GM21447 (cell line): ENCODE measurements around the gene CGRRF1.

ENCODE experiments used
- ATAC-seq: cut with Tn5 transposase; IDR thresholded peaks from one replicate; pipeline ENCODE4 v1.9.1; 2021; ENCODE audit not compliant: unreplicated experiment

The CGRRF1 gene

GRCh38 chr14:54489318-54489683, 20.4 kb upstream of the CGRRF1 start:
- ATAC-seq, result peak; percentile 18

DNA sequence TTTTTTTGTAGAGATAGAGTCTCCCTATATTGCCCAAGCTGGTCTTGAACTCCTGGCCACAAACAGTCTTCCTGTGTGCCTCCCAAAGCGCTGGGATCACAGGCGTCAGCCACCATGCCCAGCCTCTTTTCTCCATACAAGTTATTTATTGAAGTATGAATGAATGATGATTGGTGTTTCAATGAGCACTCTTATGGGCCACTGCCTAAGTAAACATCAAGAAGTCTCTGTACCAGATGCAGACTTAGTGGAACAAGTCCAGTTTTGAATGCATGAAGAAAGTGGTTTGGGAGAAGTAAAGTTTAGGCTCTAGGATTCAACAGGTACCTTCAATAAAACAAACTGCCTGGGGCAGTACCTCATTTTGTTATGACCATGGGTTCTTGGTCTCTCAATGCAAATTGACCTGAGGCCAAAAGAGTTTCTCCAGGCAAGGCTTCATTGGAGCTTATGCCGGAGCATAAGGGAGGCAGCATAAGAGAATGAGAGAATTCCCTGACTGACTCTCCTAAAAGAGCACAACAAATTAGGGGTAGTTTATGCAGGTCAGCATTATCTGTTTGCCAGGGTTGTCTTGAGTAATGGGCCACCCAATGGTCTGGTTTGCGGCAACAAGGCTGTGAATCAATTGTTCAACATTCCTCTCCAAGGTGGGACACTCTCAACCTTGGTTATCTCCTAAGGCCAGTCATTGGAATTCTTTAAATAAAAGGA, 19.8 kb upstream of the CGRRF1 start:
- no peak for ATAC-seq

GRCh38 chr14:54490445-54491175, 19.1 kb upstream of the CGRRF1 start:
- no peak for ATAC-seq

GRCh38 chr14:54493293-54493692, 16.4 kb upstream of the CGRRF1 start:
- no peak for ATAC-seq

DNA sequence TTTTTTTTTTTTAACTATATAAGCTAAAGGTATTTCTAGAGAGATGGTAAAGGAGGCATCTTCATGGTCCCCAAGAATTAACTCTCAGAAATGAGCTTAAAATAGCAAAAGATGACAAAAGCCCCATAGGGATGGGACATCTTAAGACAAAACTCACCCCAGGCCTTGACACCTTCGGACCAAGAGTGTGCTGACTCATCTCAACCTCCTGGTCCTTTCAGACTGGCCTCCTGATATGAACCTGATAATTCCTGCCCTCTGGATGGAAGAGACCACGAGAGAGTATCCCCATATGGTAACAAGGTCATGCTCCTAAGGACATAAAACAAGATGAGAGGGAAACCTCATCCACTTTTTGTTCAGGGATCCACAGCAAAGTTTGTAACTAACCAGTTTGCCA, 12.5 kb upstream of the CGRRF1 start:
- no peak for ATAC-seq

- no peak for ATAC-seq
Observed at GRCh38 chr14:54498095-54498531, 11.6 kb upstream of the CGRRF1 start.

DNA sequence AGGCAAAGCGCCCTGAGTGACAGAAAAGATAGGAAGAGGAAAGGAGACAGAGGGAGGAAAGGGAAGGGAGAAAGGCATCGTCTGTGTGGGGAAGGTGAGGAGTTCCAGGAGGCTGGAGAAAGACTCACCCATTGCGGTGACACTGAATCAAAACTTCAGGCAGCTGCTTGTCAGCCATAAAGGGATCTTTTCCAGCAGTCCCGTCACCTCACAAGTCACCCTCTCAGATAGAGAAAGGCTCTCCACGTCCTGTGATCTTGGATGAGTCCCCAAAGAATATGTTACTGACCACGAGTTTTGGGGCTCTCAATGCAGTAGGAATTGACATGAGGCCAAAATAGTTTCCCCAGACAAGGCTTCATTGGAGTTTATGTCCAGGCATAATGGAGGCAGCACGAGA, 11.1 kb upstream of the CGRRF1 start:
- ATAC-seq, result no peak

DNA sequence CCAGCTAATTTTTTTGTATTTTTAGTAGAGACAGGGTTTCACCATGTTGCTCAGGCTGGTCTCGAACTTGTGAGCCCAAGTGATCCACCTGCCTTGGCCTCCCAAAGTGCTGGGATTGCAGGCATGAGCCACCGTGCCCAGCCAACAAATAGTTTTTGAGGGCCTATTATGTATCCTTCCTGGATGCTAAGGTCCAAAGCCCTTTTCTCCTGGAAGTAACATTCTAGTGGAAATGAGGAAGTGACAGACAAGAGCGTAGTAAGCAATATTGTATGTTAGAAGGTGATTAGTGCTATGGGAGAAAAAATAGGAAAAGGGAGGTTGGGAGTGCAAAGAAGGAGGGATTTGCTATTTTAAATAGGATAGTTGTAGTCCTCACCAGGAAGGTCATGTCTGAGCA, 9.0 kb upstream of the CGRRF1 start:
- no peak for ATAC-seq

DNA sequence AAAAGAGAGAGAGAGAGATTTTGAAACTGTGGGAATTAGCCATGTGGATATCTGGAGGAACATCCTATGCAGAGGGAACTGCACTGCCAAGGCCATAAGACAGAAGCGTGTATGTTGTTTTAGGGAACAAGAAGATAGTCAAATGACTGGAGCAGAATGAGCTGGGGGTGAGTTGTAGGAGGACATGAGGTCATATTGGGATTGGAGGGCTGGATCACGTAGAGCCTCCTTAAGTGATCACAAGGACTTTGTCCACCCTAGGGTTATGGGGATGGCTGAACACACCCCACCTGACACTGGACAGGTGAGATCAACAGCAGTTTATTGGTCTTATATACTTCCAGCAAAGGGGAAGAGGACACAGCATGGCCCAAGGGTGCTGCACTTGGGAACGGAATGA, 8.2 kb upstream of the CGRRF1 start:
- ATAC-seq, result no peak

DNA sequence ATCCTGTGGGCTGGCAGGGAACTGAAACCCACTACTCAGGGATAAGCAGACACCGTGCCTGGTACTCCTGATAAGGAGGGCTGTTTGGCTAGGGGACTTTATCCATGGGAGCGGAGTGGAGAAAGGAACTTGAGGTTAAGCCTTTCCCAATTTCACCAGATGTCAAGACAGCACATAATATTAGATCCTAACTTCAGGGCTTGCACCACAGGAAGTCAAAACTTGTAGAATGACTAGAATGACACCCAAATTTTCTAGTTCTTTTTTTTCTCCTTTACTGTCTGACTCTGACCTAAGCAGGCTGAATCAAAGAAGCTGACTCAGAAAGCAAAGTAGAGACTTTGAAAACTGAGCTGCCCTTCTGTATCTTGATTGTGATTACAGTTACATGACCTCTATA, 7.1 kb upstream of the CGRRF1 start:
- ATAC-seq, result no peak

DNA sequence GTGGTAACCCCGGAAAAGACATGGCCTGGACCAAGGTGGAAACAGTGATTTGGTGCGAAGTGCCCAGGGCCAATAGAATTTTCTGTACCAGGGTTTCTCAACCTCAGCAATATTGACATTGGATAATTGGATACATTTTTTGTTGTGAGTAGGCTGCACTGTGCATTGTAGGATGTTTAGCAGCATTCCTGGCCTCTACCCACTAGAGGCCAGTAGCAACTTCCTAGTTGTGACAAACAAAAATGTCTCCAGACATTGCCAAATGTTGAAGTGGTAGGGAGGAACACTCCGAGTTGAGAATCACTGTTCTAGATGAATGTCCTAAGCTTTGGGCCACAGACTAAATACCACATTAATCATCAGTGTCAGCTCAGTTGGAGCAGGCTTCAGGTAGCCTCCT, 6.2 kb upstream of the CGRRF1 start:
- ATAC-seq, result no peak

DNA sequence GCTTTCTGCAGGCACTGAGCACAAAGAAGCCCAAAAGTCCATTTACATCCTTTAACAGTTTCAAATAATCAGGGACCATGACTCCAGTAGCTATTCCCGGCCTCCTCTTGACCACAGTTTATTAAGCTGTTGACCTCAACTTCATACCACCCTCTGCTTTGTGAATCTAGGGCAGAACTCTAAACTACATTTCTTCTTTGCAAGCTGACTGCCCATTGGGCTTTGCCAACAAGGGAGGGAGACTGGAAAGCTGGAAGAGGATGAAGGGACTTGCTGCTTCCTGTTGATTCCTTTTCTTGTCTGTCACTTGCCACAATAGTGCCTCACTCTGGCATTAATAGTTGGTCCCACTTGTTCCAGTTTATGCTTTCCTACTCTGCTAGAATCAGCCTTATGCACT, 2.7 kb downstream of the CGRRF1 start:
- ATAC-seq, result no peak

GRCh38 chr14:54515670-54516069, 6.0 kb downstream of the CGRRF1 start:
- ATAC-seq, result no peak

- ATAC-seq, result no peak
Observed at GRCh38 chr14:54516709-54517108, 7.0 kb downstream of the CGRRF1 start.

DNA sequence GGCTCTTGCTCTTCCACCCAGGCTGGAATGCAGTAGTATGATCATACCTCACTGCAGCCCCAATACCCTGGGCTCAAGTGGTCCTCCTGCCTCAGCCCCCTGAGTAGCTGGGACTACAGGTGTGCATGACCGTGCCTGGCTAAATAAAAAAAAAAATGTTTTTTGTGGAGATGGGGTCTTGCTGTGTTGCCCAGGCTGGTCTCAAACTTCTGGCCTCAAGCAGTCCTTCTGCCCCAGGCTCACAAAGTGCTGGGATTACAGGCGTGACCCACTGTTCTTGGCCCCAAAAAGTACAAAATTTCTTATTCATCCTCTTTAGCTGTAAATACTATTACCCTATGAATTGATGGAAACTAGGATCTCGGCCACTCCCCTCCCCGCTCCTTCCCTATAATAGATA, 14.7 kb downstream of the CGRRF1 start:
- no peak for ATAC-seq

GRCh38 chr14:54528973-54529372, 19.3 kb downstream of the CGRRF1 start:
- ATAC-seq, result no peak

- ATAC-seq, result no peak
Observed at GRCh38 chr14:54529811-54530210, 20.1 kb downstream of the CGRRF1 start.

DNA sequence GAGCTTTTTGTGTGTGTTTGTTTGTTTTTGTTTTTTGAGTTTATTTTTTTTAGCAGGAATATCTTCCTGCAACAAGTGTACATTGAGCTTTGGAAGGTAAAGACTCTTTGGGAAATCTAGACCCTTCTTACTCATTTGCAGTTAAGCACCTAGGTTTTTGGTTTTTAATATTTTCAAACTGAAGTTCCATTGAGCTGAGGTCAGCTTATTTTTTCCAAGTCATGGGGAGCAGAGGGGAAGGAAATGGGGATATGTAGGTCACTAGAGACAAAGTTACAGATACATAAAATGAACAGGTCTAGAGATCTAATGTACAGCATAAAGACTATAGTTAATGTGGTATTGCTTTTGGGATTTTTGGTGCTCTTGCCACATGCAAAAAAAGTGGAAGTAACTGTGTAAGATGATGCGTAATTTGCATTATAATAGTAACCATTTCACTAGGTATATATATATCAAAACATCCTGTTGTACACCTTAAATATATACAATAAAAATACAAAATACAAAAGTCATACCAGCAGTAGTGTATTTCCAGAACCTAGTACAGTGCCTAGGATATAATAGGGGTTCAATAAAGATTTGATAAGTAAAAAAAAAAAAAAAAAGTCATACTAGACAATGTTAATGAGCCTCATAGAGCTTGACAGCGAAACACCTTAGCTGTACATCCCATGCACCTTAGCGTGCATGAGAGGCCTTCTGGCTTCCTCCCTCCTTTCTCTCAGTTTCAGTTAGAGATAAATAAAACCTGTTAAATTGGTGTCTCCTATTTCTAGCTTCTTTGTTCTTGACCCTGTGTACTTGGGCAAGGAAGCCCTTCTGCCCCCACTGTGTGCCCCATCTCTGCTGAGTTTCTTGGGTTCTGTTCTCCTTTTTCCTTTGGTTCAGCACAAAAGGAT, 22.7 kb downstream of the CGRRF1 start:
- ATAC-seq, result peak; percentile 96

- ATAC-seq, result peak; percentile 10
Observed at GRCh38 chr14:54533100-54533499, 23.4 kb downstream of the CGRRF1 start.

DNA sequence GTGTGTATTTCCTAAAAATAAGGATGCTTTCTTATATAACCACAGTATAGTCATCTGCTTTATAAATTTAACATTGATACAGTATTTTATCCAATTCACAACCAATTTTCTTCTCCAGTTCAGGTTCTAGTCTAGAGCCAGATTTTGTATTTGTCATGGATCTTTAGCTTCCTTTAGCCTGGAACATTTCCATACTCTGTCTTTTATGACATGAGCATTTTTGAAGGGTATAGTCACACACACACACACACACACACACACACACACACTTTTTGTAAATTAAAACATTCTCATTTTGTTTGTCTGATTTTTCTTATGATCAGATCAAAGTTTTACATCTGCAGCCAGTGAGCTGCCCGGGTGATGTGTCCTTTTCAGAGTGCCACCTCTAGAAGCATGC, 25.4 kb downstream of the CGRRF1 start:
- no peak for ATAC-seq

DNA sequence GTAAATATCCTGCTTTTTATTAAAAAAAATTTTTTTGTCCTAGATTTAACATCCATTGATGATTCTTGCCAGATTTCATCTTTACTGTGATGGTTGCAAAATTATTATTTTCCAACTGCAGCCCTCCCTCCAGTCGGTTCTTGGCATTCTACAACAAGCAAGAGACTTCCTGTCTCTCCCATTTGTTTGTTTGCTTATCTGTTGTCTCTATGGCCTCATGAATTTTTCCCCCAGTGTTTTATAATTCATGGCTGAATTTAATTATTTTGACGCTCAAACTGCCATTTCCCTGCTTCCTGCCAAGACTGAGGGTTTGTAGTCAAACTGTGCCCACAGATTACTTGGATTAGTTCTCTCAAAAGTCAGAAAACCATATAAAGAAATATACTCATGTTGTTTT, 25.9 kb downstream of the CGRRF1 start:
- no peak for ATAC-seq

- ATAC-seq, result no peak
Observed at GRCh38 chr14:54537651-54538050, 27.9 kb downstream of the CGRRF1 start.
